ENCODE data around the gene PFN3. TPM values are rescaled to one million over a fixed set of nuclear protein-coding genes. Genes with fewer than 3 reads are reported as not detected.

PFN3 gene, protein sequence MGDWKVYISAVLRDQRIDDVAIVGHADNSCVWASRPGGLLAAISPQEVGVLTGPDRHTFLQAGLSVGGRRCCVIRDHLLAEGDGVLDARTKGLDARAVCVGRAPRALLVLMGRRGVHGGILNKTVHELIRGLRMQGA
- total RNA-seq (not detected), polyA plus RNA-seq (not detected)

DNA sequence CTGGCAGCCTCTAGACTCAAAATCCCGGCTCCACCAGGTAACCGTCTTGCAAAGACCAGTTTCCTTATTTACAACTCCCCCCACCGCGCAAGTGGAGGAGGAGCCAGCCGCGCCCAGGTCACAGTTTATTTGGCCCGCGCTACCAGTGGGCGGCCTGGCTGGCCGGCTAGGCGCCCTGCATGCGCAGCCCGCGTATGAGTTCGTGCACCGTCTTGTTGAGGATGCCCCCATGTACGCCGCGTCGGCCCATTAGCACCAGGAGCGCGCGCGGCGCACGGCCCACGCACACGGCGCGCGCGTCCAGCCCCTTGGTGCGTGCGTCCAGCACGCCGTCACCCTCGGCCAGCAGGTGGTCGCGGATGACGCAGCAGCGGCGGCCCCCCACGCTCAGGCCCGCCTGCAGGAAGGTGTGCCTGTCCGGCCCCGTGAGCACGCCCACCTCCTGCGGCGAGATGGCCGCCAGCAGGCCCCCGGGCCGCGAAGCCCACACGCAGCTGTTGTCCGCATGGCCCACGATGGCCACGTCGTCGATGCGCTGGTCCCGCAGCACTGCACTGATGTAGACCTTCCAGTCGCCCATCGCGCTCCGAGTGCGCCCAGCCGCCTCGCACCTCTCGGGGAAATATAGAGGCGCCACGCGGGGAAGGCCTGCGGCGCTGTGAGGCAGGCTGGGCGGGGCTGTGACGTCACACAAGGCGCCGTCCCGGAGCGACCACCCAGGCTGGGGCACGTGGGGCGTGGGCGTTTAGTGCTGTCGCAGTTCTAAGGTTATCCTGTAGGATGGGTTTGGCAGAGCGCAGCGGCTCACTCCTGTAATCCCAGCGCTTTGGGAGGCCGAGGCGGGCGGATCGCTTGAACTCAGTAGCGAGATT lies at the start of gene PFN3:
Gene PFN3 (minus strand): TSS at position 665 of the 872 bp plus-strand sequence. CDS start 85 bp downstream, at position 580.
- WGBS, 2 donors: 42% methylated on average over 92 of the region's 92 CpGs
- H3K9me3 ChIP-seq: no peaks in the 10 kb centered on the region
- H3K27me3 ChIP-seq: peaks cover 41 to 99% (median 89%) of the 10 kb centered on the region in 3 donors
- no peaks in the 10 kb centered on the region for H3K36me3 ChIP-seq
- H3K27ac ChIP-seq: no peak within 1 kb of the TSS
- no peak within 1 kb of the TSS for H3K4me3 ChIP-seq
- TF ChIP-seq EP300 (IDR thresholded peaks at IDR 0.05): no peak
- TF ChIP-seq, protein P1, sequence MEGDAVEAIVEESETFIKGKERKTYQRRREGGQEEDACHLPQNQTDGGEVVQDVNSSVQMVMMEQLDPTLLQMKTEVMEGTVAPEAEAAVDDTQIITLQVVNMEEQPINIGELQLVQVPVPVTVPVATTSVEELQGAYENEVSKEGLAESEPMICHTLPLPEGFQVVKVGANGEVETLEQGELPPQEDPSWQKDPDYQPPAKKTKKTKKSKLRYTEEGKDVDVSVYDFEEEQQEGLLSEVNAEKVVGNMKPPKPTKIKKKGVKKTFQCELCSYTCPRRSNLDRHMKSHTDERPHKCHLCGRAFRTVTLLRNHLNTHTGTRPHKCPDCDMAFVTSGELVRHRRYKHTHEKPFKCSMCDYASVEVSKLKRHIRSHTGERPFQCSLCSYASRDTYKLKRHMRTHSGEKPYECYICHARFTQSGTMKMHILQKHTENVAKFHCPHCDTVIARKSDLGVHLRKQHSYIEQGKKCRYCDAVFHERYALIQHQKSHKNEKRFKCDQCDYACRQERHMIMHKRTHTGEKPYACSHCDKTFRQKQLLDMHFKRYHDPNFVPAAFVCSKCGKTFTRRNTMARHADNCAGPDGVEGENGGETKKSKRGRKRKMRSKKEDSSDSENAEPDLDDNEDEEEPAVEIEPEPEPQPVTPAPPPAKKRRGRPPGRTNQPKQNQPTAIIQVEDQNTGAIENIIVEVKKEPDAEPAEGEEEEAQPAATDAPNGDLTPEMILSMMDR (IDR thresholded peaks at IDR 0.05): no peak
- H3K4me1 ChIP-seq: peaks cover 0 to 43% (median 40%) of the 10 kb centered on the region in 4 donors
- intact Hi-C loops (cut with DNase I): no loop called here
- no peak for DNase-seq

DNA sequence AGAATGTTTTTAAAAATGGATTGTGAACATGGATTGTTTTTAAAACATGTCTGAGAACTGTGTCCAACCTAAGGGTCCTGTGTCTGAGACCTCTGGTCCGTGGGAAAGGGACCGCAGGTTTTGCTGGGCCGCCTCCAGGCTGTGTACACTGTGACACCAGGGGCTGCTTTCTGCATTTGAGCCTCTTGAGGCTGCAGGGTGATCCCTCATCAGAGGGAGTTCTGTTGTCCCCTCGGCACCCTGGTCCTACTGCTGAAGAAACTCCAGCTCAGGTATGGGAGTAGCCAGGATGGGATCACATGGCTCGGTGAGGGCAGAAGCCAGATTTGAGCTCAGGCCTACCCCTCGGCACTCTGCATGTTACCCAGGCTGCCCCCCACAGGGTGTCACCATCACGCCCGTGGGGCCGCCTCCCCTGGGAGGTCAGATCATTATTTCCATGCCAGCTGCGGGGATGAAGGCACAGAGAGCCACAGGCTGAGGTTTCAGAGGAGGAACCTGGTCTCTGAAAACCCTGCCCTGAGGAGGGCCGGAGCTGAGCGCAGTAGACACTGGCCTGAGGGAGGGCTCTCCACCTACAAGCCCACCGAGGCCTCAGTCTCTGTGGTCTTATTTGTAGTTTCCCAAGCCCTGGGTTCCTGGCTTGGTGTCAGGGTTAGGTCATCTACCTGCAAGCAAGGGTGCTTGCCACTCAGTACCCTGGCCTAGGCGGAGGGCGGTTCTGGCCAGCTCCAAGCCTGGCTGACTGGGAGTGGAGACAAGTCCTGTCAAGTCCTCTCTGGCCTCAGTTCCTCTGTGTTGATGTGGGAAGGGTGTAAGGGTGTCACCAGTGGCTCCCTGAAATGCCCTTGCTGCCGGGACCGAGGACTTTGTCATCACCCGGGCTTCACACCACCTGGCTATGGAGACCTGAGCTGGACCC lies 48.9 kb upstream of the PFN3 start:
- intact Hi-C loops (cut with DNase I): loop anchor here (5.0 kb wide), 1 partner anchor 137 kb away; the partner anchor contains the start of gene MXD3
- Histone ChIP-seq H3K4me1 (peaks cover 0 to 38% (median 33%) of the 10 kb centered on the region in 4 donors), H3K27me3 (peaks cover 0 to 69% (median 38%) of the 10 kb centered on the region in 3 donors), H3K9me3 (no peaks in the 10 kb centered on the region), H3K36me3 (no peaks in the 10 kb centered on the region), H3K4me3 (no peak overlapping the region), H3K27ac (no peak overlapping the region)
- no peak for TF ChIP-seq POLR2AphosphoS5 (IDR thresholded peaks at IDR 0.05)
- TF ChIP-seq, protein P1 (IDR thresholded peaks at IDR 0.05): no peak
- no peak for TF ChIP-seq EP300 (IDR thresholded peaks at IDR 0.05)
- no peak for TF ChIP-seq POLR2A (IDR thresholded peaks at IDR 0.05)
- DNase-seq: no peak
- WGBS, 2 donors: 75 to 90% methylated on average over 18 of the region's 18 CpGs

DNA sequence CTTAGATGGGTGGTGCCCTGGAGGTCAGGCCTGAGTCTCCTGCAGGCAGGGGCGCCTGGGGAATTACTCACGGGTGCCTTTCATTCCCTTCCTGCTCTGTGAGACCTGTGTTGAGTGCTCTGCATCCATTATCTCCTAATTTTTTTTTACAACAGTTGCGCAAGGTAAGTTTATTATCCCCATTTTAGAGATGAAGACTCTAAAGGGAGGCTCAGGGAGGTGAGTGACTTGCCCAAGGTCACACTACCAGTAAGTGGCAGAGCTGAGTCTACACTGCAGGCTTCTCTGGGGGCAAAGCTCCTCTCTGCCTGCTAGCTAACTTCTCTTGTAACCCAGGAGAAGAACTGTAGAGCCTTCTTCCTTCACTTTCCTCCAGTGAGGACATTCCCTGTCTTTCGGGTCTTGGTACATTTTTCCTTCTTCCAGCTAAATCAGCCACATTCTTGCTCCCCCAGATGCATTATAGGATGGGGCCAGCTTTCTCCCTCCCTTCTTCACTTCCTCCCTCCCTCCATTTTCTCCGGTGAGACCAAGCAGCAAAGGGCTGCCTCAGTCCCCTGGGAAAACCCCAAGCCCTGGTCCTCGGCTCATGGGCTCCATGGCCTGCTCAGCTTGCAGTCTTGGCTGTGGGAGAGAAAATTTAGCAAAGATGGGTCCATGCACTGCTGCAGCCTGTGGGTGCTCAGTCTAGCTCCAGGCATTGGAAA lies 47.9 kb upstream of the PFN3 start:
- 57 to 72% methylated on average over 6 of the region's 6 CpGs for WGBS, 2 donors
- peaks cover 0 to 68% (median 38%) of the 10 kb centered on the region in 3 donors for H3K27me3 ChIP-seq
- TF ChIP-seq, protein P1 (IDR thresholded peaks at IDR 0.05): no peak
- TF ChIP-seq POLR2A (IDR thresholded peaks at IDR 0.05): no peak
- TF ChIP-seq POLR2AphosphoS5 (IDR thresholded peaks at IDR 0.05): no peak
- no peak for TF ChIP-seq EP300 (IDR thresholded peaks at IDR 0.05)
- H3K36me3 ChIP-seq: no peaks in the 10 kb centered on the region
- no peak overlapping the region for H3K4me3 ChIP-seq
- intact Hi-C loops (cut with DNase I): no loop called here
- H3K4me1 ChIP-seq: peaks cover 0 to 28% (median 24%) of the 10 kb centered on the region in 4 donors
- no peak overlapping the region for H3K27ac ChIP-seq
- no peaks in the 10 kb centered on the region for H3K9me3 ChIP-seq
- DNase-seq: no peak

DNA sequence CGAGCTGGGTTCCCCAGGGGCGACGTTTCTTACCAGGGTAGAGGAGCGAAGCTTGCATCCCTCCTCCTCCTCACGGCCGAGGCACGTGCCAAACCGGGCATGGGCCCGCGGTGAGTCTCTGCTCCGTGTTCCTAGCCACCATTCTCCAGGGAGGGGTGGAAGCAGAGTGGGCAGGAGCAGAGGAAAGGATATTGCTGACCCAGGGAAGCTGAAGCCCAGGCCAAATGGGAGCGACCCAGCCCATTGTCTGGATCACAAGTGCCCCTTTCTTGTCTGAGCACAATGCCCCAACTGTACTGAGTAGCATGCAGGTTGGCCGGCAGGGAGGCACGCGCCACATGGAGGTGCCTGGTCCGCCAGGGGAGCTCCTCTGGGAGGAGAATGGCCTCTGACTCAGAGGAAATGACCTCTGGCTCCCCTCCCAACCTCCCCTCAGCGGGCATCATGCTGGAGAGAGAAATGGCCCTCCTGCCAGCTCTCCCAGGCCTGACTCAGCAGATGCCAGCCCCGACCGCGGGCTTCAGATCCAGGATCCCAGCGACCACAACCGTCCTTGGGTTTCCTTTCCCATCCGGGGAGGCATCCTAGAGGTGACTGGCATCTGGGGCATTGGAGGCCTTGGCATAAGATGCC lies 47.3 kb upstream of the PFN3 start:
- Histone ChIP-seq H3K27me3 (peaks cover 0 to 62% (median 38%) of the 10 kb centered on the region in 3 donors), H3K4me1 (peaks cover 0 to 27% (median 24%) of the 10 kb centered on the region in 4 donors), H3K4me3 (peak overlapping the region in 3 of 4 donors; percentile 50 to 61 (median 60)), H3K27ac (no peak overlapping the region), H3K9me3 (no peaks in the 10 kb centered on the region), H3K36me3 (peaks cover 0 to 1% (median 0%) of the 10 kb centered on the region in 4 donors)
- TF ChIP-seq EP300 (IDR thresholded peaks at IDR 0.05): no peak
- peak in 1 of 4 donors; percentile 17 for TF ChIP-seq POLR2AphosphoS5 (IDR thresholded peaks at IDR 0.05)
- intact Hi-C loops (cut with DNase I): no loop called here
- 4 to 13% methylated on average over 23 of the region's 23 CpGs for WGBS, 2 donors
- DNase-seq: peak; percentile 78

All from sigmoid colon (tissue), 7 donors.